NCI-H2227 (cell line): Measurements from ENCODE around the gene USP20.

Experiments used
- DNase-seq: peaks from one replicate; lab custom pipeline; 2025; ENCODE audit not compliant: unreplicated experiment; lab: John Stamatoyannopoulos, UW

USP20 gene

DNA sequence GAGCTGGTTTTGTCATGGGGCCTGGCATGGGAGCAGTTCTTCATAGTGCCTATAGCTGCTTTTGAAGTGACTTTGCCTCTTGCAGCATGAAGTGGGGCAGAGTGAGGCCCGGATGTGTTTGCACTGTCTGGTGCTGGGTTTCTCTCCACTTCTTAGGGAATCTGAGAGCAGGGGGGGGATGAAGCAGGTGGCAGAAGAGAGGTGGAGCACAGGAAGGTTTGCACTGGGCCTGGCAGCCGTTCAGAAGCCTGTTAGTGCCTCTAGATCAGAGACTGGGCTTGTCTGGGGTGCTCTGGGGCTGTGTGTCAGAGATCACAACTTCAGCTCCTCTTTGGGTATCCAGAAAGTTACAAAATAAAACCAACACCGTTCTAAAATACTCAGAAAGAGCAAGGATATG is 18.4 kb downstream of the USP20 start:
- no peak for DNase-seq

DNA sequence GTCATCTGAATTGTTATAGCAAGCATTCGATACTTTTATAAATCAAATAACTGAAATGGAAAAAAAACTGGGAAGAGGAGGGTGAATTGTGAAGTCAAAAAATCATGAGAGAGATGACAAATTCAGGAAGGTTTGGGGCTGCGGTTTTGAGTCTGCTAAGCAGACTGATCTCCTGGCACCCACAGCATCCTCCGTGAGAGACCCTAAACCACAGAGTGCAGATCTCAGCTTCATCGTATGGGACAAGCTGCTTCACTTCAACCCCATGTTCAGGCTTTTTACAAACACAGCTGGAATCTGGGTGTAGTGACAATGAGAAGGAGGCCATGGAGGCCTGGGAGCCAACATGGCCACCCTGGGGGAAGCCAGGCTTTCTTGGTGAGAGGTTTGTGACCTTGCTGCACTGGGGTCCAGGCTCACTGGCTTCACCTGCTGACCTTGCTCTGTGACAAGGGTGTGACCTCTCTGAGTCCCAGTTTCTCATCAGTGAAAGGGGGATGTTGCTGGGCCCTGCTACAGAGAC is 19.4 kb downstream of the USP20 start:
- no peak for DNase-seq

DNA sequence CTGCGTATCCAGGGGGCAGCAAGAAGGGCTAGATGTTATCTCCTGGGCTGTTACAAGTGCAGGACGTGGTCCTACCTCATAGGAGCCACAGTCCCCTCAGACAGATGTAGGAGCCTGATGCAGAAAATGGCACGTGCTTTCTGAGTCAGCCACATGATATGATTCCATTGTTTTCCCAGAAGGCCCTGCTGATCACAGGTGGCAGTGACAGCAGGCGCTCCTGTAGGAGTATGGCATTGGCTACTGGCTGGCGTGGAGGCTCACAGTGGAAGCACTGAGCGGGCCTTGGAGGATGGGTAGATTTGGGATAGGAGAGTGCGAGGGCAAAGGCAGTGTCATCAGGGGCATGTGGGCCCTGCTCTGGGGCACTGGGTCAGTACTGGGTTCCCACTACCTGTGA is 21.9 kb downstream of the USP20 start:
- no peak for DNase-seq

DNA sequence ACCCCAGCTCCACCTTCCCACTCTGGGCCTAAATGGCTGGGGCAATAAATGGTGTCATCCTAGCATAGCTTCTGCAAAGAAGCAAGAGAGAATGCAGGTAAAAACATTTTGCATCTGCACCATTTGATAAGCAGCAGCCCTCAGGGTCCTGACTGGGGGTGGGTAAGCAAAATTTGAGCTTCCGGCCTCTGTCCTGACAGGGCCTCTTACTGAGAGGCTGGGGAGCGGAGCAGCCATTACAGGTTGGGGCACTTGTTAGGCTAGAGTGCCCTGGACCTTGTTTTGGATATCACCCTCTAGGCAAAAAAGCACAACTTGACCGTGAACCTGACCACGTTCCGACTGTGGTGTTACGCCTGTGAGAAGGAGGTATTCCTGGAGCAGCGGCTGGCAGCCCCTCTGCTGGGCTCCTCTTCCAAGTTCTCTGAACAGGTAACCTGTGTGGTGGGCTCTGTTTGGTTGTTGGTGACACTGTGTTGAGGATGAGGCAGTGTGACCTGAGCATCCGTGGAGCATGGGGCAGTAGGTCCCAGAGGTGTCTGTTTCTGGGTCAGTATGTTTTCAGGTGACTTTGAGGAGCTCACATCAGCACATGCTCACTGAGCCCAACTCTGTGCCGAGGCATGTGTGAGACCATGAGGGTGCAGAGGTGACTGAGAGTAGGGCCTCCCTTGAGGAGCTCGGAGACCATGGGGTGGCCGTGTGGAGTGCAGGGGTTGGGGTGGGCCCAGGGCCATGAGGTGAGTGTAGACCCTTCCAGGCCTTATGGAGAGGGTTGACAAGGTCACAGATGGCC is 23.1 kb downstream of the USP20 start:
- DNase-seq, result no peak

DNA sequence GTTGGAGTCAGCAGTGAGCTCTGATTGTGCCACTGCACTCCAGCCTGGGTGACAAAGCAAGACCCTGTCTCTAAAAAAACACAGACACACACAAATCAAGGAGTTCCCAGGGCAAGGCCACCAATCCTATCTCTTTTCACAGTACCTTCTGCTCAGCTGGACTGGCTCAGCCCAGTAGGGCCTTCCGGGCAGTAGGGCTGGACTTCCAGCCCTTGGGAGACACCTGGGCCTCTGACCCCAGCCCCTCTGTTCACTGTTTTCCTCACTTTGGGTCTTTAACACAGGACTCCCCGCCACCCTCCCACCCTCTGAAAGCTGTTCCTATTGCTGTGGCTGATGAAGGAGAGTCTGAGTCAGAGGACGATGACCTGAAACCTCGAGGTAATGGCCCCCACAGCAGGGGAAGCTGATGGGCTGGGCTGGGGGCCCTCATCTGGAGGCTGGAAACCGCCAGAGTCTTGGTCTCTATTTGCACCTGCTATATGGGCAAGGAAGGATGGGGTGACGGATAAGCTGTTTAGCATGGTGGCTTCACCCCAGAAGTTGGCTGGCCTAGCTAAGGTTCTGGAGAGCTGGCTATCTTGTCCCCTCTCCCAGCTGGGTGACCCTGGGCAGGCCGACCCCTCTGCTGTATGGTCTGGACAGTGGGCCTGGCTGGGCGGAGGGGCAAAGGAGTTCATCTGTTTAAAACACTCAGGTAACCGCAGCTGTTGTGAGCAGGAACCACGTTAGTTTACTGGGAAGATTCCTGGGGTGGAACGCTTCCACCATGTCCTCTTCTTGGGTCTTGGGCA is 25.6 kb downstream of the USP20 start:
- no peak for DNase-seq

DNA sequence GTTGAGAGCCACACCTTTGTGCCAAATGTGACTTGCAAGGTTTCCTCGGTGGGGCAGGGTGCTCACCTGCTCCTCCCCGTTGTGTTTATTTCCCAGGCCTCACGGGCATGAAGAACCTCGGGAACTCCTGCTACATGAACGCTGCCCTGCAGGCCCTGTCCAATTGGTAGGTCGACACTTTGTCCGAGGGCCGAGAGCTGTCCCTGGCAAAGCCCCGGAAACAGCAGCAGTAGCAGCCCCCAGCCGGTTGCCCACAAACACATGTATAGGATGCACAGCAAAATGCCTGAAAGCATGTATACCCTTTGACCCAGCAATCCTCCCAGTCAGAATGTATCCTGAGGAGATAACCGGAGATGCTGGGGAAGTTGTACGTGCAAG is 26.2 kb downstream of the USP20 start:
- DNase-seq, result no peak

DNA sequence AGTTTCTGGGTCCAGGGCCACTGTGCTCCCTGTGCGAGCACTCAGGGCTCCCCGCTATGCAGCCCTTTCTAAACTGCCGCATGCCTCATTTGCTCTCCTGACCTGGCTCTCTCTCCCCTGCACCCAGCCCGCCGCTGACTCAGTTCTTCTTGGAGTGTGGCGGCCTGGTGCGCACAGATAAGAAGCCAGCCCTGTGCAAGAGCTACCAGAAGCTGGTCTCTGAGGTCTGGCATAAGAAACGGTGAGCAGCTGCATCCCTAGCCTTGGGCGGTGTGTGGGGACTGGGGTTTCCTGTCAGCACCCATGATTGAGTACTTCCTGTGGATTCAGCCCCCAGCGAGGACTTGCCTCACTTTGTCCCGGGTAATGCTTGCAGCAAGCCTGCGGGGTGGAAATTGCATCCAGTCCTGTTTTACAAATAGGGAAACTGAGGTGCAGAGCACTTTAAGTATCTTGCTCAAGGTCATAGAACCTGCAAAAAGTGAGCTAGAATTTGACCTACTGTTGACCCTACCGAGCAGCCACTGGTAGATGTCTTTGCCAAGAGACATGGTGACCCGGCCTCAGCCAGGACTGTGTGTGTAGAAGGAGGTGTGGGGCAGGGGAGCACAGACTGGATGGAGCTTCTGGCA is 27.9 kb downstream of the USP20 start:
- no peak for DNase-seq

DNA sequence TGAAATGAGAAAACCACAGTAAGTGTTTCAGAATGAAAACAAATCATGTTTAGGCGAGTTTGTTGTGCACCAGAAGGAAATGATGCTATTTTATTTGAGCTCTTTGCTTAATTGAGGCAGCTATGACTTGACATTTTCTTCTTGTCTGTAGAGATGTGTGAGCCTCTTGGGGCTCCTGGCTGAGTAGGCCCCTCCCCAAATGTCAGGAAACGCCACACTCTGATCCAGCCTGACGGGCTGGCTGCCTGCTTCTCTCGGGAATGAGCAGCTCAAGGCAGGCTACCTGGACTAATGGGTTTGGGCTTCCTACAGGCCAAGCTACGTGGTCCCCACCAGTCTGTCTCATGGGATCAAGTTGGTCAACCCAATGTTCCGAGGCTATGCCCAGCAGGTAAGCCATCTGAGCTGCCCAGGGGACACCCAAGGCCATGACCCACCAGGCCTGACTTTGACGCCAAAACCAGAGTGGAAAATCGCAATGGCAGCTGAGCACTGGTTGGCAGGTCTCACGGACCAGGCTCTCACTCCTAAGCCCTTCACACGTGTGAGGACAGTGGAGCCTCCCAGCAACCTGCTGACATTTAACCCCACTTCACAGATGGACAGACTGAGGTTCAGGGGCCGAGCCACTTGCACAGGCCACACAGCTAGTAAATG is 29.9 kb downstream of the USP20 start:
- no peak for DNase-seq

DNA sequence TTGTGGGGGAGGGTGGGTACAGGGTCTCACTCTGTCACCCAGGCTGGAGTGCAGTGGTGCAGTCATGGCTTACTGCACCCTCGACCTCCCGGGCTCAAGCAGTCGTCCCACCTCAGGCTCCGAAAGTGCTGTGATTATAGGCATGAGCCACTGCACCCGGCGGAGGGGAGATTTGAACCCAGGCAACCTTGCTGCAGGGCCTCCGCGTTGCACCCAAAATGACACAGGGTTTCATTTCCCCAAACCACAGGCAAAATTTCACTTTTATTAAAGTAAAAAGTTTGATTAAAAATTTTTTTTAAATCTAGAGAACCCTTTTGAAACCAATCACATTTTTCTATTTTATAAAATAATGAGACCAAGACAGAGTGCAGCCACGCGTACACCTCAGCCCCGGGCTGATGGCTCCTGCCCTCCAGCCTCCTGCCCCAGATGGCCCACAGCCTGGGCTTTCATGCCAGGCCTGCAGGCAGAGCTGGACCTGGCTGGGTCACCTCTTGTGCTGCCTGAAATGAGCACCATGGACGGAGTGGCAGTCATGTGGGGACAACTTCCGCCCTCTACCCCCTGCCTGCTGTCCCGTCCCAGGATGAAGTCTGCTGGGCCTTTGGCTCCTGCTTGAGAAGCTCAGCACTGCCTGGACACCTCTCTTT is 30.5 kb downstream of the USP20 start:
- DNase-seq, result no peak

DNA sequence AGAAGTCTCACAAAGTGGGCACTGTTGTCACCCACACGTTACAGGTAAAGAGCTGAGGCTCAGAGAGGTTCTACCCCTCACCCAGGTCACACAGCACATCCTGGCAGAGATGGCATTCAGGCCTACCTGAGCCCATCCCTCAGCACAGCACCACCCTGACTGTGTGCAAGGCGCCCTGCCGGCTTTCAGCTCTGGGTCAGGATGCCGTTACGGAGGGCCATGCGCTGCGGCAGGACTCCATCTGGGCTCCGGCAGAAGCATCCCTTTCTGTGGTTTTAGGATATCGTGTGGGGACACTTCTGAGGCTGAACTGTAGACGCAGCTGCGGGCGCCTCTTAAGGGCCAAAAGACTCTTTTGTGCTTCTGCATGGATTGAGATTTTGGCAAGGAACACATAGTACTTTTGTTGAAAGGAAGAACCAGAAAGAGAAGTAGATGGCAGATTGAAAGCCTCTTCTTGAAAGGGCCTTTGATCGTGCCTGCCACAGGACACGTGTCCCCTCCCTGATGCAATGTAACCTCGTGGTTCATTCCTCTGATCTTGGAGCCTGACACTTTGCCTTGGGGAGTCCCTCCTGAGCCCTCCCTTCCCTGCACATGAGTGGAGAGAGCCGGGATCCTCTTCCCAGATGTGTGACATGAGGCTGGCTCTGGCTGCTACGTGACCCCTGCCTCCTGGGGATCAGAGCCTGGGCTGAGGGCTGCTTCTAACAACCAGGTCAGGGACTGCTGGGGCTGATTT is 31.3 kb downstream of the USP20 start:
- DNase-seq, result no peak

DNA sequence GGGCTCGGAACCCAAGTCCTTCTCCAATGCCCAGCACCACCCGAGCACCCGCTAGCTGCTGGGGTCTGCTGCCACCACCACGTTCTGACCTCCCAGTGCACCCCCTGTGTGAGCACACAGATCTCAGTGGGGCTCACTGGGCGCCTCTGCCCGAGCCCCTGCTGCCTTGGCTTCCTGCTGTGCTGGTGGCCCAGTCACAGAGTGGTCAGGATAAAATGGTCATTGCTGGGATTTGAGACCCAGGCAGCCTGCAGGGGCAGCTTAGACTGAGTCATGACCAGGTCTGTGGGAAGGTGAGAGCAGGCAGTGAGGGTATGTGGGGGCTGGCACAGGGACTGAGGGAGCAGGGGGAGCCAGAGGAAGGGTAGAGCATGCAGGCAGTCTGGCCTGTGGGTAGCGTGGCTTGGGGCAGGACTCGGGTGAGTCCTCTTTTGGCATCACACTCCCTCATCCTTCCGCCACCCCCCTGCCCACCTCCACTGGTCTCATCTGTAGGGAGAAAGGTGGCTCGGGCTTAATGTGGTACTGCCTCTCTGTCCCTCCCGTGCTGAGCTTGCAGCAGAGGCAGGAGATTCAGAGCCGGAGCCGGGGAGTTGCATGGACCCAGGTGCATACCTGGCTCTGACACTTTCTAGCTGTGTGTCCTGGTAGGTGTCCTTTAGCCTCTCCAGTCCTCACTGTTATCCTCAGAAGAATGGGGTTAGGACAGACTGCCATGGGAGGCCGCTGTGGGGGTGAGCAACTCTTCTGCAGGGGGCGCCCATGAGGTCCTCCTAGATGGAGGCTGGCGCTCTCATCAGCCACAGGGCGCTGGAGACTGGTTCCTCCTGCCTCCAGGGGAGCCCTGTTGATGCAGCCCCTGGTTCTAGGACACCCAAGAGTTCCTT is 32.1 kb downstream of the USP20 start:
- no peak for DNase-seq

DNA sequence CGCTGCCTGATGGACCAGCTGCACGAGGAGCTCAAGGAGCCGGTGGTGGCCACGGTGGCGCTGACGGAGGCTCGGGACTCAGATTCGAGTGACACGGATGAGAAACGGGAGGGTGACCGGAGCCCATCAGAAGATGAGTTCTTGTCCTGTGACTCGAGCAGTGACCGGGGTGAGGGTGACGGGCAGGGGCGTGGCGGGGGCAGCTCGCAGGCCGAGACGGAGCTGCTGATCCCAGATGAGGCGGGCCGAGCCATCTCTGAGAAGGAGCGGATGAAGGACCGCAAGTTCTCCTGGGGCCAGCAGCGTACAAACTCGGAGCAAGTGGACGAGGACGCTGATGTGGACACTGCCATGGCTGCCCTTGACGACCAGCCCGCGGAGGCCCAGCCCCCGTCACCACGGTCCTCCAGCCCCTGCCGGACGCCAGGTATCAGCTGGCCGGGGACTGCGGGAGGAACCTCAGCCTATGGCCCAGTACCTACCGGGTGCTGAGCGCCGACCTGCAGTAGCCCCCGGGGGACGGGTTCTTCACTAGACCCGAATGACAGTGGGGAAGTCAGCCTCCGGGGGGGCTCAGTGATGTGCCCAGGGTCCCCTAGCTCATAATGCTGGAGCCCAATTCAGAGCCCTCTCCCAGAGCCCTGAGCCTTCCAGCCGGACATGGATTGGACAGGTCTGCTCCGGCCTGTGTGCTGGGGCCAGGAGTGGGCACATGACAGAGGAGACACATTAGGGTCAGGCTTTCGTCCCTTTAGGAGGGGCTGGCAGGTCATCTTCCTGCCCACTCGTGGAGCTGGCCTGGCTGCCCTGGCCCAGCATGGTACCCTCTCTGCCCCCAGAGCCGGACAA is 33.0 kb downstream of the USP20 start:
- DNase-seq, result no peak

DNA sequence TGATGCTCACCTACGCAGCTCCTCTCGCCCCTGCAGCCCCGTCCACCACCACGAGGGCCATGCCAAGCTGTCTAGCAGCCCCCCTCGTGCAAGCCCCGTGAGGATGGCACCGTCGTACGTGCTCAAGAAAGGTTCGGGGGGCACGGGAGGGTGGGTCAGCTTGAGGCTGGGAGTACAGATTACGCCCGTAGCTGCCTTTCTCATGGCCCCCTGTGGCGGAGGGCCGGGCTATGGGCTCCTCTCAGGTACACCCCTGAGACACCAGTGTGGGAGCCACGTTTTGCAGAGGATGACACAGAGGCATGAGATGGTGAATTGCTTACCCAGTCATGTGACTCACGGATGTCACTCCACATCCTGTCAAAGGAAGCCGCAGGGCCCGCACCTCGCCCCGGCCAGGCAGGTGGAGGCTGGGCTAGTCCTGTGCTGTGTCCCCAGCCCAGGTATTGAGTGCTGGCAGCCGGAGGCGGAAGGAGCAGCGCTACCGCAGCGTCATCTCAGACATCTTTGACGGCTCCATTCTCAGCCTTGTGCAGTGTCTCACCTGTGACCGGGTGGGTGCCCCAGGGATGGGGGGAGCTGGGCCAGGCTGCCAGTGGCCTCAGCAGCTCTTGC is 33.7 kb downstream of the USP20 start:
- no peak for DNase-seq

DNA sequence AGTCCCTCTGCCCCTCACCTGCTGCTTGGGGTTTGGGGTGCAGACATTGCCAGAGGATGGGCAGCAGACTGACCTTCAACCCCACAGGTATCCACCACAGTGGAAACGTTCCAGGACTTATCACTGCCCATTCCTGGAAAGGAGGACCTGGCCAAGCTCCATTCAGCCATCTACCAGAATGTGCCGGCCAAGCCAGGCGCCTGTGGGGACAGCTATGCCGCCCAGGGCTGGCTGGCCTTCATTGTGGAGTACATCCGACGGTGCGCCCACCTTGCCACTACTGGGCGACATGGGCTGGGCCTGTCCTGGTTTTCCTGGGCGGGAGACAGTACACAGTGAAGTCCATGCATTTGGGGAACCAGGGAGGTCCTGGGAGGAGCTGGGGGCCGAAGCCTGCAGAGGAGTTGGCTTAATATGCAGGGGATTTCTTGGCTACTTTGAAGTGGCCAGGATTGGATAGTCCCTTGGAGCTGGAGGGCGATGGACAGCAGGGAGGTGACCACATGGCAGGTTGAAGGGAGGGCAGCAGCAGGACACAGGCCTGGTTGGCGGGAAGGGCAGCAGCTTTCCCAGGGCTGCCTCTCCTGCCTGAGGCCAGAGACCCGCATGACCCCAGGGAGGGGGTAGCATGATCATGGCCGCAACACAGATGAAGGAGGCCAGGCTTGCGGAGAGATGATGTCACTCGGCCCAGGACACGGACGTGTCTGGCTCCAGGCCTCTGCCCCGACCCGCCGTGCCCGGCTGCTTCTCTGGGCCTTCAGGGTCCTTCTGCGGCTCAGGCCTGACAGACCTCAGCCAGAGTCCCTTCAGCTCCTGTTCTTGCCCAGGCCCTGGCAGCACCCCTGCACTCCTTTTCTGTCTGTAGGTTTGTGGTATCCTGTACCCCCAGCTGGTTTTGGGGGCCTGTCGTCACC is 34.6 kb downstream of the USP20 start:
- no peak for DNase-seq

DNA sequence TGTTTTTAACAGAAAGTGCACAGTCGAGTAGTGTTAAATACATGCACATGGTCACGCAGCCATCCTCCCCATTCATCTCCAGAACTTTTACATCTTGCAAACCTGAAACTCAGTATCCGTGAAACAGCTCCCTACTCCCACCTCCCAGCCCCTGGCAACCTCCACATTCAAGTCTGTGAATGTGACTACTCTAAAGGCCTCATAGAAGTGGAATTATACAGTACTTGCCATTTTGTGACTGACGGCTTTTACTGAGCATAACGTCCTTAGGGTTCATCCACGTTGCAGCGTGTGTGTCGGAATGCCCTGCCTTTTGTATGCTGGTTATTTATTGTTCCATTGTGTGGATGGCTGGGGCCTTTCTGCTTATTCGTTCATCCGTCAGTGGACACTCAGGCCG is 35.8 kb downstream of the USP20 start:
- no peak for DNase-seq

DNA sequence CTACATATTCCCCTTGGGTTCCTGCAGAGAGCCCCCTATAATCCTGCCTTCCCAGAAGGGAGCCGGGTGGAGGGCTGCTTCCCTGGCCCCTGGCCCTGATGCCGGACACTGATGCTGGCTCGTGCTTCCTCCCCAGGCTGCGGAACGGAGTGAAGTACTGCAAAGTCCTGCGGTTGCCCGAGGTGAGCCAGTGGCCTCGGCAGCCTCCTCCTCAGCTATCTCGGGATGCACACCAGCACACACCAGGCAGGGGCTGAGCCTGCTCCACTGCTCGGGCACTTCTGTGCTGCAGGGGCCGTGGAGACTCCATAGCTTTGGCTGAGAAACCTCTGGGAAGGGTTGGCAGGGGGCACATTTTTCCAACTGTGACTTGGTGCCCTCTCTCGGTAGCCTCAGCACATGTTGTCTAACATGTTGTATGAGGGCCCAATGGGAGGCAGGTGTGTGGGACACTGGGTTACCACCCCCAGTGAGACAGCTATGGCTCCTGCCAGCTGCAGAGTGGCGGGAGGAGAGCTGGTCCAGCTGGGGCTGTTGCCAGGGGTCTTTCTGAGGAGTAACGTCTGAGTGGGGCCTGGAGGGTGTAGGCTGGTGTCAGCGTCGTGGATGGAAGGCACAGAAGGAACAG is 38.4 kb downstream of the USP20 start:
- no peak for DNase-seq
